ENCODE results near the gene PTPRN2. TPM values are rescaled to one million over a fixed set of nuclear protein-coding genes. Genes with fewer than 3 reads are reported as not detected.

The PTPRN2 gene
- total RNA-seq, 1 experiment from 2014 or later = 2.1 TPM

- Histone ChIP-seq H3K79me2 (ENCODE audit: insufficient read depth, low read length) (no peaks in the 10 kb centered on the region), H3K27me3 (ENCODE audit: insufficient read depth, low read length) (no peaks in the 10 kb centered on the region), H3K9me3 (ENCODE audit: control insufficient read depth in 1 of 2, insufficient read depth in 1 of 2, low read depth in 1 of 2, low read length in 2 of 2) (no peaks in the 10 kb centered on the region), H2AFZ (ENCODE audit: low read depth, low read length, poor library complexity, severe bottlenecking) (no peak overlapping the region), H3K9me2 (ENCODE audit: insufficient read depth) (no peaks in the 10 kb centered on the region), H4K20me1 (ENCODE audit: insufficient read depth) (no peaks in the 10 kb centered on the region), H3K4me3 (replicated peaks in 1 of 2; ENCODE audit: low read depth in 1 of 2, low read length in 2 of 2) (no peak overlapping the region), H3K4me1 (ENCODE audit: control insufficient read depth in 1 of 2, insufficient read depth in 2 of 2, low read length in 2 of 2) (no peaks in the 10 kb centered on the region), H3K27ac (ENCODE audit: low read depth, low read length) (no peak overlapping the region), H3K4me2 (ENCODE audit: low read length) (no peak overlapping the region), H3K36me3 (ENCODE audit: control insufficient read depth in 1 of 2, insufficient read depth in 2 of 2, low read length in 2 of 2) (no peaks in the 10 kb centered on the region), H3K9ac (ENCODE audit: low read length) (no peak overlapping the region)
- ChIA-PET CTCF (no interaction called here), RAD21 (ENCODE audit: low non-redundant PET in 1 of 2, low total read pairs in 2 of 2, uncharacterized antibody in 2 of 2, unreplicated experiment in 2 of 2) (no interaction called here), POLR2A (no interaction called here)
- intact Hi-C loops (cut with micrococcal nuclease) = no loop called here
- TF ChIP-seq ZNF274 (IDR thresholded peaks at IDR 0.05; ENCODE audit: low read depth, low read length) = no peak
- TF ChIP-seq, protein P1, sequence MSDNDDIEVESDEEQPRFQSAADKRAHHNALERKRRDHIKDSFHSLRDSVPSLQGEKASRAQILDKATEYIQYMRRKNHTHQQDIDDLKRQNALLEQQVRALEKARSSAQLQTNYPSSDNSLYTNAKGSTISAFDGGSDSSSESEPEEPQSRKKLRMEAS (IDR thresholded peaks at IDR 0.05) = no peak
- BruUV-seq (replicated peaks) = no TSS peak
- ATAC-seq (no peak), DNase-seq (ENCODE audit: low read depth, low spot score) (no peak)
Observed at GRCh38 chr7:157818701-157819454, 768.7 kb downstream of the PTPRN2 start.

GRCh38 chr7:157817944-157818700 lies 769.5 kb downstream of the PTPRN2 start:
- no TSS peak for BruUV-seq (replicated peaks)
- TF ChIP-seq POLR2AphosphoS5 (IDR thresholded peaks at IDR 0.05; ENCODE audit: low read depth, low read length) (no peak), REST (IDR thresholded peaks at IDR 0.05; ENCODE audit: low read depth) (no peak), ZFX (IDR thresholded peaks at IDR 0.05) (no peak), SIN3A (IDR thresholded peaks at IDR 0.05; ENCODE audit: low read depth) (no peak), YY1 (IDR thresholded peaks at IDR 0.05; ENCODE audit: extremely low read depth, insufficient replicate concordance, low read depth, low read length) (no peak), CBX3 (IDR thresholded peaks at IDR 0.05; ENCODE audit: low read depth) (no peak), SRF (IDR thresholded peaks at IDR 0.05; ENCODE audit: low read depth) (no peak), EGR1 (IDR thresholded peaks at IDR 0.05; ENCODE audit: low read depth) (no peak), CEBPB (IDR thresholded peaks at IDR 0.05; ENCODE audit: low read depth) (no peak), ZNF274 (IDR thresholded peaks at IDR 0.05; ENCODE audit: low read depth, low read length) (no peak), JUND (IDR thresholded peaks at IDR 0.05) (no peak), ATF3 (IDR thresholded peaks at IDR 0.05) (no peak)

More at GRCh38 chr7:157817944-157818700, 769.5 kb downstream of the PTPRN2 start:
- POLR2A ChIA-PET = no interaction called here
- H4K20me1 ChIP-seq (ENCODE audit: insufficient read depth) = no peaks in the 10 kb centered on the region
- DNase-seq (ENCODE audit: low read depth, low spot score) = no peak
- H3K9me3 ChIP-seq (ENCODE audit: control insufficient read depth in 1 of 2, insufficient read depth in 1 of 2, low read depth in 1 of 2, low read length in 2 of 2) = no peaks in the 10 kb centered on the region
- H3K4me3 ChIP-seq (replicated peaks in 1 of 2; ENCODE audit: low read depth in 1 of 2, low read length in 2 of 2) = no peak overlapping the region
- no peaks in the 10 kb centered on the region for H3K9me2 ChIP-seq (ENCODE audit: insufficient read depth)
- H3K36me3 ChIP-seq (ENCODE audit: control insufficient read depth in 1 of 2, insufficient read depth in 2 of 2, low read length in 2 of 2) = no peaks in the 10 kb centered on the region
- CTCF ChIA-PET = no interaction called here
- no peaks in the 10 kb centered on the region for H3K27me3 ChIP-seq (ENCODE audit: insufficient read depth, low read length)
- no peak for ATAC-seq
- H3K79me2 ChIP-seq (ENCODE audit: insufficient read depth, low read length) = no peaks in the 10 kb centered on the region
- H2AFZ ChIP-seq (ENCODE audit: low read depth, low read length, poor library complexity, severe bottlenecking) = no peak overlapping the region
- H3K4me1 ChIP-seq (ENCODE audit: control insufficient read depth in 1 of 2, insufficient read depth in 2 of 2, low read length in 2 of 2) = no peaks in the 10 kb centered on the region
- intact Hi-C loops (cut with micrococcal nuclease) = no loop called here
- no peak overlapping the region for H3K27ac ChIP-seq (ENCODE audit: low read depth, low read length)
- RAD21 ChIA-PET (ENCODE audit: low non-redundant PET in 1 of 2, low total read pairs in 2 of 2, uncharacterized antibody in 2 of 2, unreplicated experiment in 2 of 2) = no interaction called here
- no peak overlapping the region for H3K4me2 ChIP-seq (ENCODE audit: low read length)
- no peak overlapping the region for H3K9ac ChIP-seq (ENCODE audit: low read length)
